Right ventricle myocardium superior (tissue), 1 donor: ENCODE measurements around the gene GPR157. TPM values are rescaled to one million over a fixed set of nuclear protein-coding genes. Genes with fewer than 3 reads are reported as not detected.

Experiments
- ATAC-seq: fragments of 200-7000 bp; cut with Tn5 transposase; one replicate; pipeline ENCODE4 v1.9.1; 2020; ENCODE audit warnings: mild to moderate bottlenecking; ENCODE audit not compliant: poor library complexity
- DNase-seq: peaks from one replicate; pipeline ENCODE4 v3.0.0-alpha.2; 2020
- intact Hi-C: fragments of 100-400 bp; cut with DNase I; formaldehyde crosslinking; loops from one replicate; pipeline ENCODE4 v1.11.2; 2022
- total RNA-seq: library from RNA; stranded (reverse); fragmentation: NEBNext Ultra II Directional; extraction: Animal tissue kit (Norgen Biotek cat#: 25700); gene quantifications from one replicate; pipeline ENCODE4 v1.2.1, GENCODE V29; 2021
- donor health status: DM: no; HTN: yes; CAD: no; lungs with severe emphysema.

Gene GPR157
- total RNA-seq, 1 donor from 2014 or later, result 49.4 TPM

GRCh38 chr1:9052272-9053049 is 76.4 kb downstream of the GPR157 start:
- no peak for ATAC-seq
- DNase-seq, result no peak
- intact Hi-C loops, result no loop called here

- intact Hi-C loops, result no loop called here
- DNase-seq (no peak), ATAC-seq (no peak)
Measured at GRCh38 chr1:9051379-9051778, 77.5 kb downstream of the GPR157 start.

GRCh38 chr1:9050803-9051202 is 78.1 kb downstream of the GPR157 start:
- intact Hi-C loops, result no loop called here
- DNase-seq (no peak), ATAC-seq (peak; percentile 48)

Other genes with a start within 250 kb of the GPR157 start
- gene CA6, start 183.2 kb downstream of the GPR157 start, total RNA-seq, result not detected
- gene SLC2A7, start 102.7 kb downstream of the GPR157 start, total RNA-seq, result not detected
- gene SLC2A5, start 59.5 kb downstream of the GPR157 start, total RNA-seq, result 2.1 TPM
- gene H6PD, start 105.7 kb upstream of the GPR157 start, total RNA-seq, result 20.9 TPM
- 13.0 TPM for gene SPSB1, start 163.8 kb upstream of the GPR157 start, total RNA-seq